T-helper 17 cell (primary cell): ENCODE data around the gene POLR1F. TPM values are rescaled to one million over a fixed set of nuclear protein-coding genes. Genes with fewer than 3 reads are reported as not detected.
"Not testable (repeated sequence)": the region's sequence is repeated elsewhere in the genome, so short reads cannot be mapped to it uniquely, and the experiment has no call there.

Experiments used
- ATAC-seq: fragments of 150-1000 bp; cut with Tn5 transposase; 2 replicates; pipeline ENCODE4 v1.10.0; 2021; ENCODE audit warnings: mild to moderate bottlenecking, moderate library complexity
- DNase-seq, 3 donors: peaks; one replicate each; pipeline versions ENCODE4 v3.0.0 to v3.0.0-alpha.2; 2020 to 2021
- H3K9me3 ChIP-seq: one replicate; pipeline ENCODE4 v1.7.0; 2013; ENCODE audit warnings: low read length, mild to moderate bottlenecking; ENCODE audit not compliant: control insufficient read depth, poor library complexity, severe bottlenecking
- H3K27ac Mint-ChIP-seq: one replicate; pipeline ENCODE4 v1.8.0; 2022; ENCODE audit warnings: mild to moderate bottlenecking, moderate library complexity, mixed read lengths
- H3K27me3 Mint-ChIP-seq: one replicate; pipeline ENCODE4 v1.8.0; 2022; ENCODE audit warnings: mixed read lengths
- H3K36me3 Mint-ChIP-seq: one replicate; pipeline ENCODE4 v1.8.0; 2022; ENCODE audit warnings: low read depth, mixed read lengths
- H3K4me1 Mint-ChIP-seq: one replicate; pipeline ENCODE4 v1.8.0; 2022; ENCODE audit warnings: mild to moderate bottlenecking, mixed read lengths
- H3K4me3 Mint-ChIP-seq: one replicate; pipeline ENCODE4 v1.8.0; 2022; ENCODE audit warnings: mild to moderate bottlenecking, moderate library complexity, mixed read lengths
- total RNA-seq, 4 donors: library from RNA in 2 of 4; stranded (reverse) in 2 of 4; gene quantifications; one replicate each; pipeline ENCODE4 v1.2.3 and lab custom pipeline; 2022 to 2026

The POLR1F gene
- total RNA-seq, 2 donors from 2014 or later, result 25.1 to 28.2 TPM

- Mint-ChIP-seq H3K36me3 (peaks cover 6% of the 10 kb centered on the region), H3K27me3 (no peaks in the 10 kb centered on the region), H3K4me1 (peaks cover 19% of the 10 kb centered on the region), H3K4me3 (no peak overlapping the region), H3K27ac (no peak overlapping the region)
- DNase-seq (no peak), ATAC-seq (no peak)
- H3K9me3 ChIP-seq, result no peaks in the 10 kb centered on the region
Observed at GRCh38 chr7:19701471-19701870, 7.4 kb downstream of the POLR1F start.

GRCh38 chr7:19700936-19701335 lies 7.9 kb downstream of the POLR1F start:
- Mint-ChIP-seq H3K4me3 (no peak overlapping the region), H3K27ac (no peak overlapping the region), H3K4me1 (peaks cover 16% of the 10 kb centered on the region), H3K27me3 (no peaks in the 10 kb centered on the region), H3K36me3 (peaks cover 6% of the 10 kb centered on the region)
- no peak for ATAC-seq
- H3K9me3 ChIP-seq, result no peaks in the 10 kb centered on the region
- no peak for DNase-seq

- Mint-ChIP-seq H3K4me3 (no peak overlapping the region), H3K27ac (peak overlapping the region; percentile 59), H3K36me3 (peaks cover 6% of the 10 kb centered on the region), H3K4me1 (peaks cover 11% of the 10 kb centered on the region), H3K27me3 (no peaks in the 10 kb centered on the region)
- no peak for ATAC-seq
- no peaks in the 10 kb centered on the region for H3K9me3 ChIP-seq
- DNase-seq, result no peak
Observed at GRCh38 chr7:19698331-19698730, 10.5 kb downstream of the POLR1F start.

- ATAC-seq, result no peak
- H3K27ac Mint-ChIP-seq, result peak overlapping the region; percentile 6
- H3K9me3 ChIP-seq, result no peaks in the 10 kb centered on the region
- no peaks in the 10 kb centered on the region for H3K27me3 Mint-ChIP-seq
- H3K4me1 Mint-ChIP-seq, result peaks cover 11% of the 10 kb centered on the region
- DNase-seq, result no peak
- peaks cover 4% of the 10 kb centered on the region for H3K36me3 Mint-ChIP-seq
- H3K4me3 Mint-ChIP-seq, result no peak overlapping the region
Observed at GRCh38 chr7:19696926-19697325, 11.9 kb downstream of the POLR1F start.

GRCh38 chr7:19692111-19692828 lies 16.6 kb downstream of the POLR1F start:
- peaks cover 2% of the 10 kb centered on the region for H3K36me3 Mint-ChIP-seq

GRCh38 chr7:19690736-19691135 lies 18.1 kb downstream of the POLR1F start:
- Mint-ChIP-seq H3K27me3 (no peaks in the 10 kb centered on the region), H3K36me3 (peaks cover 2% of the 10 kb centered on the region), H3K4me1 (no peaks in the 10 kb centered on the region), H3K27ac (no peak overlapping the region), H3K4me3 (no peak overlapping the region)
- ATAC-seq, result no peak
- H3K9me3 ChIP-seq, result no peaks in the 10 kb centered on the region
- DNase-seq, result no peak

More at GRCh38 chr7:19692111-19692828, 16.6 kb downstream of the POLR1F start:
- no peaks in the 10 kb centered on the region for H3K4me1 Mint-ChIP-seq
- no peak overlapping the region for H3K27ac Mint-ChIP-seq
- DNase-seq (no peak), ATAC-seq (no peak)
- no peaks in the 10 kb centered on the region for H3K27me3 Mint-ChIP-seq
- no peak overlapping the region for H3K4me3 Mint-ChIP-seq
- H3K9me3 ChIP-seq, result no peaks in the 10 kb centered on the region

- not testable (repeated sequence) for H3K4me1 Mint-ChIP-seq, H3K4me3 Mint-ChIP-seq, ATAC-seq, H3K27me3 Mint-ChIP-seq, H3K36me3 Mint-ChIP-seq, H3K27ac Mint-ChIP-seq, DNase-seq, H3K9me3 ChIP-seq
Observed at GRCh38 chr7:19689130-19689529, 19.7 kb downstream of the POLR1F start.

GRCh38 chr7:19681596-19681995 lies 27.2 kb downstream of the POLR1F start:
- H3K36me3 Mint-ChIP-seq, result no peaks in the 10 kb centered on the region
- H3K27me3 Mint-ChIP-seq, result no peaks in the 10 kb centered on the region
- no peaks in the 10 kb centered on the region for H3K9me3 ChIP-seq
- peaks cover 2% of the 10 kb centered on the region for H3K4me1 Mint-ChIP-seq
- no peak overlapping the region for H3K4me3 Mint-ChIP-seq
- no peak overlapping the region for H3K27ac Mint-ChIP-seq
- ATAC-seq, result no peak
- no peak for DNase-seq

GRCh38 chr7:19677180-19677579 lies 31.7 kb downstream of the POLR1F start:
- no peak overlapping the region for H3K27ac Mint-ChIP-seq
- H3K4me3 Mint-ChIP-seq, result no peak overlapping the region
- peaks cover 4% of the 10 kb centered on the region for H3K27me3 Mint-ChIP-seq
- H3K4me1 Mint-ChIP-seq, result peaks cover 2% of the 10 kb centered on the region
- DNase-seq (no peak), ATAC-seq (no peak)
- no peaks in the 10 kb centered on the region for H3K36me3 Mint-ChIP-seq
- H3K9me3 ChIP-seq, result no peaks in the 10 kb centered on the region

- Mint-ChIP-seq H3K27me3 (peaks cover 8% of the 10 kb centered on the region), H3K36me3 (no peaks in the 10 kb centered on the region), H3K4me3 (no peak overlapping the region), H3K4me1 (peaks cover 2% of the 10 kb centered on the region), H3K27ac (no peak overlapping the region)
- no peak for ATAC-seq
- no peaks in the 10 kb centered on the region for H3K9me3 ChIP-seq
- DNase-seq, result no peak
Observed at GRCh38 chr7:19675816-19676215, 33.0 kb downstream of the POLR1F start.

- Mint-ChIP-seq H3K27ac (no peak overlapping the region), H3K4me3 (no peak overlapping the region), H3K27me3 (peaks cover 11% of the 10 kb centered on the region), H3K36me3 (no peaks in the 10 kb centered on the region), H3K4me1 (peaks cover 2% of the 10 kb centered on the region)
- ATAC-seq (no peak), DNase-seq (no peak)
- H3K9me3 ChIP-seq, result no peaks in the 10 kb centered on the region
Observed at GRCh38 chr7:19674266-19674960, 34.4 kb downstream of the POLR1F start.

- no peak overlapping the region for H3K4me3 Mint-ChIP-seq
- no peaks in the 10 kb centered on the region for H3K9me3 ChIP-seq
- ATAC-seq (no peak), DNase-seq (no peak)
- H3K4me1 Mint-ChIP-seq, result no peaks in the 10 kb centered on the region
- H3K27me3 Mint-ChIP-seq, result peaks cover 17% of the 10 kb centered on the region
- no peak overlapping the region for H3K27ac Mint-ChIP-seq
- no peaks in the 10 kb centered on the region for H3K36me3 Mint-ChIP-seq
Observed at GRCh38 chr7:19670806-19671205, 38.0 kb downstream of the POLR1F start.

- H3K9me3 ChIP-seq, result no peaks in the 10 kb centered on the region
- no peaks in the 10 kb centered on the region for H3K36me3 Mint-ChIP-seq
- DNase-seq (no peak), ATAC-seq (peak; percentile 44)
- peaks cover 6% of the 10 kb centered on the region for H3K27me3 Mint-ChIP-seq
- H3K4me1 Mint-ChIP-seq, result peaks cover 9% of the 10 kb centered on the region
- H3K4me3 Mint-ChIP-seq, result no peak overlapping the region
- no peak overlapping the region for H3K27ac Mint-ChIP-seq
Observed at GRCh38 chr7:19665399-19666008, 43.3 kb downstream of the POLR1F start.
